ES-I3 (cell line): ENCODE results near the gene NADSYN1.

Experiments used
- H3K36me3 ChIP-seq: 2 replicates; pipeline ENCODE4 v1.6.1; 2013; ENCODE audit warnings: mild to moderate bottlenecking, low read length, control low read depth, moderate library complexity; ENCODE audit not compliant: insufficient read depth
- H3K4me1 ChIP-seq: 2 replicates; pipeline ENCODE4 v1.6.1; 2013; ENCODE audit warnings: mild to moderate bottlenecking, control low read depth, low read length; ENCODE audit not compliant: insufficient read depth
- H3K9ac ChIP-seq: 2 replicates; pipeline ENCODE4 v1.6.1; 2013; ENCODE audit warnings: low read depth, mild to moderate bottlenecking, low read length, moderate library complexity
- H3K9me3 ChIP-seq: 2 replicates; pipeline ENCODE4 v1.6.1; 2013; ENCODE audit warnings: mild to moderate bottlenecking, low read length, moderate library complexity; ENCODE audit not compliant: control insufficient read depth, insufficient read depth

The NADSYN1 gene

GRCh38 chr11:71426413-71426812, 26.6 kb upstream of the NADSYN1 start:
- Histone ChIP-seq H3K4me1 (no peaks in the 10 kb centered on the region), H3K36me3 (no peaks in the 10 kb centered on the region), H3K9me3 (no peaks in the 10 kb centered on the region), H3K9ac (no peak overlapping the region)

- no peaks in the 10 kb centered on the region for H3K36me3 ChIP-seq
- no peak overlapping the region for H3K9ac ChIP-seq
- H3K9me3 ChIP-seq = no peaks in the 10 kb centered on the region
- H3K4me1 ChIP-seq = no peaks in the 10 kb centered on the region
Observed at GRCh38 chr11:71428861-71429435, 24.1 kb upstream of the NADSYN1 start.

GRCh38 chr11:71429701-71430100, 23.3 kb upstream of the NADSYN1 start:
- Histone ChIP-seq H3K36me3 (no peaks in the 10 kb centered on the region), H3K4me1 (no peaks in the 10 kb centered on the region), H3K9me3 (no peaks in the 10 kb centered on the region), H3K9ac (no peak overlapping the region)

GRCh38 chr11:71430166-71430565, 22.8 kb upstream of the NADSYN1 start:
- no peaks in the 10 kb centered on the region for H3K36me3 ChIP-seq
- H3K9ac ChIP-seq = no peak overlapping the region
- H3K4me1 ChIP-seq = no peaks in the 10 kb centered on the region
- H3K9me3 ChIP-seq = no peaks in the 10 kb centered on the region

GRCh38 chr11:71431271-71431670, 21.7 kb upstream of the NADSYN1 start:
- H3K9me3 ChIP-seq = no peaks in the 10 kb centered on the region
- H3K4me1 ChIP-seq = no peaks in the 10 kb centered on the region

GRCh38 chr11:71432761-71433647, 20.0 kb upstream of the NADSYN1 start:
- Histone ChIP-seq H3K4me1 (no peaks in the 10 kb centered on the region), H3K9me3 (no peaks in the 10 kb centered on the region), H3K36me3 (no peaks in the 10 kb centered on the region), H3K9ac (no peak overlapping the region)

More at GRCh38 chr11:71431271-71431670, 21.7 kb upstream of the NADSYN1 start:
- H3K36me3 ChIP-seq = no peaks in the 10 kb centered on the region
- H3K9ac ChIP-seq = no peak overlapping the region

GRCh38 chr11:71433648-71434450, 19.2 kb upstream of the NADSYN1 start:
- Histone ChIP-seq H3K9ac (no peak overlapping the region), H3K9me3 (no peaks in the 10 kb centered on the region), H3K4me1 (no peaks in the 10 kb centered on the region), H3K36me3 (peaks cover 2% of the 10 kb centered on the region; the same call in 1 of the 2 replicates)

- Histone ChIP-seq H3K36me3 (peaks cover 3% of the 10 kb centered on the region), H3K9me3 (no peaks in the 10 kb centered on the region), H3K4me1 (no peaks in the 10 kb centered on the region), H3K9ac (no peak overlapping the region)
Observed at GRCh38 chr11:71434576-71435130, 18.4 kb upstream of the NADSYN1 start.

- no peaks in the 10 kb centered on the region for H3K9me3 ChIP-seq
- H3K4me1 ChIP-seq = no peaks in the 10 kb centered on the region
- H3K9ac ChIP-seq = no peak overlapping the region
- peaks cover 3% of the 10 kb centered on the region for H3K36me3 ChIP-seq
Observed at GRCh38 chr11:71435278-71435951, 17.6 kb upstream of the NADSYN1 start.

- no peak overlapping the region for H3K9ac ChIP-seq
- no peaks in the 10 kb centered on the region for H3K4me1 ChIP-seq
- no peaks in the 10 kb centered on the region for H3K9me3 ChIP-seq
- peaks cover 9% of the 10 kb centered on the region for H3K36me3 ChIP-seq
Observed at GRCh38 chr11:71436861-71437260, 16.1 kb upstream of the NADSYN1 start.

GRCh38 chr11:71437399-71437798, 15.6 kb upstream of the NADSYN1 start:
- Histone ChIP-seq H3K9ac (no peak overlapping the region), H3K36me3 (peaks cover 9% of the 10 kb centered on the region), H3K9me3 (no peaks in the 10 kb centered on the region), H3K4me1 (no peaks in the 10 kb centered on the region)

GRCh38 chr11:71437879-71438278, 15.1 kb upstream of the NADSYN1 start:
- no peaks in the 10 kb centered on the region for H3K4me1 ChIP-seq
- no peak overlapping the region for H3K9ac ChIP-seq
- H3K9me3 ChIP-seq = no peaks in the 10 kb centered on the region
- peaks cover 9% of the 10 kb centered on the region for H3K36me3 ChIP-seq

- Histone ChIP-seq H3K9me3 (no peaks in the 10 kb centered on the region), H3K9ac (no peak overlapping the region), H3K36me3 (peaks cover 12% of the 10 kb centered on the region), H3K4me1 (no peaks in the 10 kb centered on the region)
Observed at GRCh38 chr11:71438650-71439049, 14.4 kb upstream of the NADSYN1 start.
